ENCODE data around the gene HELZ2. TPM values are rescaled to one million over a fixed set of nuclear protein-coding genes. Genes with fewer than 3 reads are reported as not detected.

Gene HELZ2
- total and polyA plus RNA-seq, 10 of the 15 experiments (the other 5 are each of a cell fraction or from before 2014, with no cell fraction given), result 0.05 to 33.3 (median 6.2) TPM

GRCh38 chr20:63619086-63619485 is 45.0 kb upstream of the HELZ2 start (continued):
- TF ChIP-seq E4F1 (IDR thresholded peaks at IDR 0.05; ENCODE audit: borderline replicate concordance, partially characterized antibody), result no peak
- TF ChIP-seq CBX3 (IDR thresholded peaks at IDR 0.05; ENCODE audit: borderline replicate concordance, low read depth), result no peak
- TF ChIP-seq WRNIP1 (IDR thresholded peaks at IDR 0.05; ENCODE audit: borderline replicate concordance, low read depth, low read length), result no peak
- no peak for TF ChIP-seq ZNF622 (IDR thresholded peaks at IDR 0.05)
- no peak for TF ChIP-seq ZNF24 (IDR thresholded peaks at IDR 0.05)

GRCh38 chr20:63618291-63618980 is 44.4 kb upstream of the HELZ2 start:
- BruUV-seq (replicated peaks), result no TSS peak
- Histone ChIP-seq H3K9me3 (replicated peaks; ENCODE audit: control insufficient read depth, insufficient read depth, low read length) (no peaks in the 10 kb centered on the region), H3K4me3 (no peak overlapping the region), H3K79me2 (ENCODE audit: control insufficient read depth, insufficient read depth, low read length) (peaks cover 21% of the 10 kb centered on the region), H3K4me1 (ENCODE audit: control insufficient read depth, insufficient read depth, low read length) (peaks cover 7% of the 10 kb centered on the region), H3K4me2 (ENCODE audit: control insufficient read depth, insufficient read depth) (no peak overlapping the region), H3K36me3 (ENCODE audit: control insufficient read depth in 2 of 2, insufficient read depth in 2 of 2, low read length in 1 of 2) (peaks cover 12 to 16% of the 10 kb centered on the region in 2 experiments), H3K27ac (ENCODE audit: control insufficient read depth, insufficient read depth) (no peak overlapping the region), H3K27me3 (replicated peaks in 1 of 2; ENCODE audit: control insufficient read depth in 2 of 2, insufficient read depth in 2 of 2, low read length in 1 of 2) (no peaks in the 10 kb centered on the region), H4K20me1 (ENCODE audit: control insufficient read depth, insufficient read depth) (no peaks in the 10 kb centered on the region), H2AFZ (ENCODE audit: control insufficient read depth, low read depth, low read length) (no peak overlapping the region), H3K9ac (ENCODE audit: control insufficient read depth, insufficient read depth, low read length) (no peak overlapping the region)
- ATAC-seq (no peak), FAIRE-seq (no peak), DNase-seq (ENCODE audit: low read depth, low spot score) (no peak)
- POLR2A ChIA-PET, result interaction anchor here (0.9 to 1.2 kb wide), 2 partner anchors 9 to 97 kb away, joined by 3 to 4 read pairs; partner anchors contain the start of gene GMEB2
- CTCF ChIA-PET, result no interaction called here
- RAD21 ChIA-PET (ENCODE audit: unreplicated experiment), result no interaction called here
- intact Hi-C loops (cut with micrococcal nuclease; ENCODE audit: unreplicated experiment) (no loop called here), in situ Hi-C loops (cut with MboI) (no loop called here)
- 84% methylated on average over 11 of the region's 11 CpGs for WGBS (ENCODE audit: insufficient coverage, insufficient replicate concordance, low lambda C conversion rate, missing lambda C conversion rate)
- SMC1A ChIA-PET (ENCODE audit: uncharacterized antibody, unreplicated experiment), result no interaction called here
- TF ChIP-seq GABPA (IDR thresholded peaks at IDR 0.05; ENCODE audit: low read depth) (no peak), ATF3 (IDR thresholded peaks at IDR 0.05; ENCODE audit: borderline replicate concordance, extremely low read depth, low read depth, low read length) (no peak), ETV6 (conservative IDR thresholded peaks at IDR 0.05 in 1 of 2, IDR thresholded peaks at IDR 0.05 in 1 of 2; ENCODE audit: borderline replicate concordance in 1 of 2, low read depth in 1 of 2) (no peak), RFX5 (IDR thresholded peaks at IDR 0.05; ENCODE audit: low read depth, low read length) (no peak), E4F1 (IDR thresholded peaks at IDR 0.05; ENCODE audit: borderline replicate concordance, partially characterized antibody) (no peak), NR2C1 (IDR thresholded peaks at IDR 0.05) (no peak), CHD4 (IDR thresholded peaks at IDR 0.05) (no peak), SMAD1 (IDR thresholded peaks at IDR 0.05; ENCODE audit: low read depth, partially characterized antibody) (no peak), HDAC2 (IDR thresholded peaks at IDR 0.05) (no peak), CTCF (IDR thresholded peaks at IDR 0.05 in 2 of 3, conservative IDR thresholded peaks at IDR 0.05 in 1 of 3; ENCODE audit: control insufficient read depth in 2 of 3, extremely low read depth in 1 of 3, insufficient read depth in 1 of 3, low read depth in 3 of 3, low read length in 3 of 3) (no peak)

Measured in GM12878 (cell line).